HFF-Myc (cell line): ENCODE results near the gene CLEC16A.

Experiments
- DNase-seq: peaks from one replicate; pipeline ENCODE4 v3.0.0-alpha.2; 2011; ENCODE audit warnings: low read depth; ENCODE audit errors: extremely low read depth
- H3K4me3 ChIP-seq: replicated peaks from 2 replicates; pipeline ENCODE4 v1.5.1; 2011; ENCODE audit warnings: low read depth, mild to moderate bottlenecking, control low read depth, low read length
- CTCF ChIP-seq: IDR thresholded peaks from 2 replicates; pipeline ENCODE4 v1.5.1; 2012; ENCODE audit warnings: mild to moderate bottlenecking, low read depth, low read length, control low read depth; ENCODE audit errors: missing control alignments

Gene CLEC16A

GRCh38 chr16:11078812-11079459 is 134.6 kb downstream of the CLEC16A start:
- DNase-seq, result peak; percentile 78
- H3K4me3 ChIP-seq, result no peak overlapping the region
- TF ChIP-seq CTCF, result no peak

GRCh38 chr16:11079652-11080187 is 135.4 kb downstream of the CLEC16A start:
- DNase-seq, result peak; percentile 89
- TF ChIP-seq CTCF, result no peak
- no peak overlapping the region for H3K4me3 ChIP-seq

GRCh38 chr16:11080327-11080967 is 136.1 kb downstream of the CLEC16A start:
- no peak for DNase-seq
- TF ChIP-seq CTCF, result no peak
- no peak overlapping the region for H3K4me3 ChIP-seq

GRCh38 chr16:11080999-11081630 is 136.8 kb downstream of the CLEC16A start:
- no peak for TF ChIP-seq CTCF
- DNase-seq, result no peak

GRCh38 chr16:11082108-11082859 is 137.9 kb downstream of the CLEC16A start:
- TF ChIP-seq CTCF, result no peak
- no peak for DNase-seq
- no peak overlapping the region for H3K4me3 ChIP-seq

More at GRCh38 chr16:11080999-11081630, 136.8 kb downstream of the CLEC16A start:
- no peak overlapping the region for H3K4me3 ChIP-seq

- DNase-seq, result no peak
- no peak for TF ChIP-seq CTCF
- H3K4me3 ChIP-seq, result no peak overlapping the region
These were observed 138.6 kb downstream of the CLEC16A start for GRCh38 chr16:11082860-11083388.
